Epithelial cell of proximal tubule (primary cell): ENCODE data around the gene PET100. TPM values are rescaled to one million over a fixed set of nuclear protein-coding genes. Genes with fewer than 3 reads are reported as not detected.
A peak's percentile ranks its signal among the peaks of the same experiment; 100 is the strongest.

Source experiments
- DNase-seq: peaks from one replicate; pipeline ENCODE4 v3.0.0-alpha.2; 2011; ENCODE audit warnings: low read depth
- H3K4me3 ChIP-seq: 2 replicates; pipeline ENCODE4 v1.5.1; 2011; ENCODE audit warnings: low read depth, mild to moderate bottlenecking, low read length
- total RNA-seq: library from RNA; depleted of rRNA; stranded (reverse); fragments of >200 nt; gene quantifications from 2 replicates; pipeline ENCODE4 v1.2.3, GENCODE V29; 2015
- TF ChIP-seq, protein P1 (sequence below): conservative IDR thresholded peaks from 2 replicates; pipeline ENCODE4 v1.5.1; 2012; ENCODE audit warnings: low read depth, mild to moderate bottlenecking, low read length

PET100 gene
- total RNA-seq, 1 donor from 2014 or later = 62.7 TPM

DNA sequence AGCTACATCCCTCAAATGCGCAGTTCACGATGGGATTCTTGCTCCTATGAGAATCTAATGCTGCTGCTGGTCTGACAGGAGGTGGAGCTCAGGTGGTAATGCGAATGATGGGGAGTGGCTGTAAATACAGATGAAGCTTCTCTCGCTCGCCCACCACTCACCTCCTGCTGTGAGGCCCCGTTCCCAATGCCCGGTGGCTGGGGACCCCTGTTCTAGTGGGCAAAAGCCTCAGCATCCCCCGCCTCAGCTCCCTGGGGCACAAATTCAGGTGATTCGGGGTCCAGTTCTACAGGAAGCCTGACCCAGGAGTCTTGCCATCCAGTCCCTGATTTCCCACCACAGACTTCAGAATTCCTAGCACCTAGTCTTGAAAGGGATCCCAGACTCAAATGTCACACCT is 42.9 kb downstream of the PET100 start:
- H3K4me3 ChIP-seq = no peak overlapping the region
- DNase-seq = no peak

DNA sequence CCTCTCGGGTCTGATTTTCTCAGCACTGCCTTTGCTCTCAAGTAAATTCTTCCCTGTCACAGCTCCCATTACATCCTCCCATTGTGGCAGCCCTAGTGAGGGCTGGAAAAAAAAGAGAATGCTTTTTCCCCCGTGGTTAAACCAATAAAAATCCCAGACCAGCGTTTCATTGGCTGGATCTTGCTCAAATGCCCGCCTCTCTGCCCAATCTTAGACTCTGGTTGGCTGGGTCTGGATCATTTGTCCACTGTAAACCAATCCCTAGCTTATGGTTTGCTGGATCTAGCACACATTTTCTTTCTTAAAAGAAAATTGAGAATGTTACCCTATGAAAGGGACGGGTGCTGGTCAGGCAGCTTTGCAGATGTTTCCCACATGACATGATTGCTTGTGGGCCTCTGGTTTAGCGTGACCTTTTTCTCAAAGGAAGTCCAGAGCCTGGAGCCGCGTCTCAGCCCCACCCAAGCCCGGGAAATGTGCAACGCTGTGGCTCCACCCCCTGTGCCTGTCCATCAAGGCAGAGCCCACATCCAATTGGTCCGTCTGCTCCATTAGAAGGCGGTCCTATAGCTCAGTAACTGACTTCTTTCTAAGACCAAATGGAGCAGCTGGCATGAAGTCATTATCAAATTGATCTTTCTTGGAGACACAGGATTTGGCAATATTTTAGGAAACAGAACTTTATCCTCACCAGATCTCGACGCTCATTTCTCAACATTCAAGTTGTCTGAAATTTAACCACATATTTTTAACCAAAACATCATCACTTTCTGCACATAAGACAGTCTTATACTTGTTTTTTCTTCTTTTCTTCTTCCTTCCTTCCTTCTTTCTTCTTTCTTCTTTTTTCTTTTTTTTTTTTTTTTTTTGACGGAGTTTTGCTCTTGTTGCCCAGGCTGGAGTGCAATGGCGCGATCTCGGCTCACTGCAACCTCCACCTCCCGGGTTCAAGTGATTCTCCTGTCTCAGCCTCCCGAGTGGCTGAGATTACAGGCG is 44.7 kb downstream of the PET100 start:
- TF ChIP-seq, protein P1, sequence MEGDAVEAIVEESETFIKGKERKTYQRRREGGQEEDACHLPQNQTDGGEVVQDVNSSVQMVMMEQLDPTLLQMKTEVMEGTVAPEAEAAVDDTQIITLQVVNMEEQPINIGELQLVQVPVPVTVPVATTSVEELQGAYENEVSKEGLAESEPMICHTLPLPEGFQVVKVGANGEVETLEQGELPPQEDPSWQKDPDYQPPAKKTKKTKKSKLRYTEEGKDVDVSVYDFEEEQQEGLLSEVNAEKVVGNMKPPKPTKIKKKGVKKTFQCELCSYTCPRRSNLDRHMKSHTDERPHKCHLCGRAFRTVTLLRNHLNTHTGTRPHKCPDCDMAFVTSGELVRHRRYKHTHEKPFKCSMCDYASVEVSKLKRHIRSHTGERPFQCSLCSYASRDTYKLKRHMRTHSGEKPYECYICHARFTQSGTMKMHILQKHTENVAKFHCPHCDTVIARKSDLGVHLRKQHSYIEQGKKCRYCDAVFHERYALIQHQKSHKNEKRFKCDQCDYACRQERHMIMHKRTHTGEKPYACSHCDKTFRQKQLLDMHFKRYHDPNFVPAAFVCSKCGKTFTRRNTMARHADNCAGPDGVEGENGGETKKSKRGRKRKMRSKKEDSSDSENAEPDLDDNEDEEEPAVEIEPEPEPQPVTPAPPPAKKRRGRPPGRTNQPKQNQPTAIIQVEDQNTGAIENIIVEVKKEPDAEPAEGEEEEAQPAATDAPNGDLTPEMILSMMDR = no peak
- no peak overlapping the region for H3K4me3 ChIP-seq
- DNase-seq = no peak

More for the DNA sequence above, 42.9 kb downstream of the PET100 start:
- TF ChIP-seq, protein P1 = no peak

DNA sequence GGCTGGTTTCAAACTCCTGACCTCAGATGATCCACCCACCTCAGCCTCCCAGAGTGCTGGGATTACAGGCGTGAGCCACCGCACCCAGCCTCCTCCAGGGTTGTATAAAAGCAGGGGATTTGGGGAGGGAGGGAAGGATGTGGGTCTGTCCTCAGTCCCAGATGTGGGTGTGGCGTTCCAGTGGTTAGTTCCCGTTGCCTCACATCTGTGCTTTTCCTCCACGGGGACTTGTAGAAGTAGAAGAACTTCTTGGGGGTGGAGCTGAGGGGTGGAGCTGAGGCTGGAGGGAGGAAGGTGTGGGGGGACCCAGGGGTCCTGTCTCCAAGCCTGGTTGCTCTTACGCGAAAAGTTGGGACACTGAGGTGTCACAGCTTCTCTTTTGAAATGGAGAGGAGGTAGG is 46.8 kb downstream of the PET100 start:
- DNase-seq = no peak
- TF ChIP-seq, protein P1 = no peak
- H3K4me3 ChIP-seq = no peak overlapping the region

DNA sequence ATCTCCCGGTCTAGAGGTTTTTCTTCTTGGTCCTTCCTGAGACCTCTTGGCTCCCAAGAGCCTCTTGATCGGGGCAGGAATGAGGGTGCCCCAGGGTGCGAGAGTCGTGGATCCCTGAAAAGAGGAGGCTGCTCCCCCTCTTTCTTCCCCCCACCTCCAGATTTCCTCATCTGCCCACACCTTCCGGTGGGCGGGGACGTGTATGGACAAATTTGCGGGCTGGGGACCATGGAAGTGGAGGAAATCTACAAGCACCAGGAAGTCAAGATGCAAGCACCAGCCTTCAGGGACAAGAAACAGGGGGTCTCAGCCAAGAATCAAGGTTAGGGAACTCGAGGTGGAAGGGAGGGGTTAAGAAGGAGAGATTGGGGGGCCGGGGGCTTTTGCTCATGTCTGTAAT is 47.3 kb downstream of the PET100 start, which contains the start of gene MCEMP1:
TSS of gene MCEMP1 (plus strand) at position 237 of the 400 bp plus-strand sequence. CDS start at position 268, 31 bp downstream.
- TF ChIP-seq, protein P1 = no peak
- DNase-seq = no peak
- no peak within 1 kb of the TSS for H3K4me3 ChIP-seq

DNA sequence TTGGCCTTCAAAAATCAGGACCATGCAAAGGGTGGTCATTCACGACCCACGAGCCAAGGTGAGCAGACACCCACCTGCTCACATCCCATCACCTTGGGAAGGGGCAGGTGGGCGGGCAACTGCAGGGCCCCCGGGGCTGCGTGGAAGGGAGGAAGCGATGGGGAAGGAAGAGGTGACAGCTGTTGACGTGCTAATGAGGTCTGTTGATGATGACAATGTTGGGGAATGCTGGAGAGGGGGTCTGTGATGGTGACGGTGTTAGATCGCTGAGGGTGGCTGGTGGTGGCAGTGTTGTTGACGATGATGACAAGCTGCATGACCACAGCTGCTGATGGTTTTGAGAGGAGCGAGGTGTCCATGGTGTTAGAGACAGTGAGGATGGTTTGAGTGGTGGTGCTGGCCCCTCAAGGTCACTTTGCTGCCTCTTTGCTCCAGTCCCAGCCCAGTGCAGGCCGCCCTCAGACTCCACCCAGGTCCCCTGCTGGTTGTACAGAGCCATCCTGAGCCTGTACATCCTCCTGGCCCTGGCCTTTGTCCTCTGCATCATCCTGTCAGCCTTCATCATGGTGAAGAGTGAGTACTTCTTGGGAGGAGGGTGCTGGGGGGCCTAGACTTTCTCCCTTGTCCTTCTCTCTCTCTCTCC is 48.2 kb downstream of the PET100 start:
- no peak overlapping the region for H3K4me3 ChIP-seq
- no peak for DNase-seq
- TF ChIP-seq, protein P1 = no peak

DNA sequence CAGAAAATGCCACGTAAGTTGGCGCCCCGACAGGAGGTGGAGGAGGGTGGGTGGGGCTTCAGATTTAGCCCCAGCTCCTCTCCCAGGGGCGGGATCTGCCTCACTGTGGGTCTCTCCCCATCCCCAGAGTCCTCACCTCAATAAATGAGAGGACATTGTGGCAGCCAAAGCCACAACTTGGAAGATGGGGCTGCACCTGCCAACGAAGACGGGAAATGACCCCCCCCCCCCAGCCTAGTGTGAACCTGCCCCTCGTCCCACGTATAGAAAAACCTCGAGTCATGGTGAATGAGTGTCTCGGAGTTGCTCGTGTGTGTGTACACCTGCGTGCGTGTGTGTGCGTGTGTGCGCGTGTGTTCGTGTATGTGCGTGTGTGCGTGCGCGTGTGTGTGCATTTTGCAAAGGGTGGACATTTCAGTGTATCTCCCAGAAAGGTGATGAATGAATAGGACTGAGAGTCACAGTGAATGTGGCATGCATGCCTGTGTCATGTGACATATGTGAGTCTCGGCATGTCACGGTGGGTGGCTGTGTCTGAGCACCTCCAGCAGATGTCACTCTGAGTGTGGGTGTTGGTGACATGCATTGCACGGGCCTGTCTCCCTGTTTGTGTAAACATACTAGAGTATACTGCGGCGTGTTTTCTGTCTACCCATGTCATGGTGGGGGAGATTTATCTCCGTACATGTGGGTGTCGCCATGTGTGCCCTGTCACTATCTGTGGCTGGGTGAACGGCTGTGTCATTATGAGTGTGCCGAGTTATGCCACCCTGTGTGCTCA is 49.6 kb downstream of the PET100 start:
- H3K4me3 ChIP-seq = no peak overlapping the region
- no peak for DNase-seq
- TF ChIP-seq, protein P1 = peak; percentile 14
